Smooth muscle cell (in vitro differentiated cells): ENCODE results near the gene TRAF2. TPM values are rescaled to one million over a fixed set of nuclear protein-coding genes. Genes with fewer than 3 reads are reported as not detected.

Experiments used
- DNase-seq: peaks from one replicate; lab custom pipeline; 2025; ENCODE audit not compliant: unreplicated experiment; lab: John Stamatoyannopoulos, UW
- H2AFZ ChIP-seq: fragments of 200-600 bp; sonication (generic); 2 replicates; pipeline ENCODE4 v1.6.0; 2016; ENCODE audit warnings: antibody characterized with exemption, low read depth, mild to moderate bottlenecking
- H3F3A ChIP-seq: fragments of 200-600 bp; sonication (generic); 2 replicates; pipeline ENCODE4 v1.6.0; 2017; ENCODE audit warnings: antibody characterized with exemption, low read depth
- H3K27ac ChIP-seq: fragments of 200-600 bp; sonication (generic); 2 replicates; pipeline ENCODE4 v1.5.1; 2016; ENCODE audit warnings: low read depth, mild to moderate bottlenecking
- H3K27me3 ChIP-seq: fragments of 200-600 bp; sonication (generic); 2 replicates; pipeline ENCODE4 v1.6.1; 2016; ENCODE audit warnings: low read depth, mild to moderate bottlenecking
- H3K36me3 ChIP-seq: fragments of 200-600 bp; sonication (generic); 2 replicates; pipeline ENCODE4 v1.5.1; 2016; ENCODE audit warnings: low read depth
- H3K4me1 ChIP-seq: fragments of 200-600 bp; sonication (generic); 2 replicates; pipeline ENCODE4 v1.5.1; 2016; ENCODE audit warnings: low read depth
- H3K4me2 ChIP-seq: fragments of 200-600 bp; sonication (generic); 2 replicates; pipeline ENCODE4 v1.6.0; 2016; ENCODE audit warnings: mild to moderate bottlenecking
- H3K4me3 ChIP-seq: fragments of 200-600 bp; sonication (generic); 2 replicates; pipeline ENCODE4 v1.5.1; 2016; ENCODE audit warnings: mild to moderate bottlenecking
- H3K79me2 ChIP-seq: fragments of 200-600 bp; sonication (generic); 2 replicates; pipeline ENCODE4 v1.6.0; 2016; ENCODE audit warnings: low read depth, mild to moderate bottlenecking
- H3K9ac ChIP-seq: fragments of 200-600 bp; sonication (generic); 2 replicates; pipeline ENCODE4 v1.6.0; 2016; ENCODE audit warnings: low read depth
- H3K9me3 ChIP-seq: fragments of 200-600 bp; sonication (generic); replicated peaks from 2 replicates; pipeline ENCODE4 v1.5.1; 2016; ENCODE audit warnings: low read depth
- H4K20me1 ChIP-seq: fragments of 200-600 bp; sonication (generic); 2 replicates; pipeline ENCODE4 v1.6.0; 2016; ENCODE audit warnings: low read depth
- CTCF ChIP-seq: fragments of 200-600 bp; sonication (generic); IDR thresholded peaks from 2 replicates; pipeline ENCODE4 v1.5.1; 2017; ENCODE audit warnings: borderline replicate concordance, mild to moderate bottlenecking, antibody characterized with exemption; ENCODE audit not compliant: insufficient read depth, poor library complexity, severe bottlenecking
- WGBS: methylation state at CpG from one replicate; pipeline ENCODE4 v1.1.7; 2016; ENCODE audit warnings: low lambda C conversion rate; 5-methylcytosine and 5-hydroxymethylcytosine counted together
- polyA plus RNA-seq: library from polyadenylated mRNA; unstranded; fragments of >200 nt; fragmentation: Nextera tagmentation; extraction: Ambion mirVana; gene quantifications from 2 replicates; pipeline ENCODE4 v1.2.1, GENCODE V29; 2016
- total RNA-seq: library from RNA; depleted of rRNA; stranded (reverse); fragments of >200 nt; gene quantifications from 2 replicates; pipeline ENCODE4 v1.2.3, GENCODE V29; 2014

Gene TRAF2
- total and polyA plus RNA-seq, 2 experiments from 2014 or later: 7.0 to 15.9 TPM

GRCh38 chr9:136861874-136862457 is 24.4 kb upstream of the TRAF2 start:
- Histone ChIP-seq H3K79me2 (peaks cover 32% of the 10 kb centered on the region), H3K27me3 (no peaks in the 10 kb centered on the region), H3K4me3 (no peak overlapping the region), H4K20me1 (peaks cover 39% of the 10 kb centered on the region), H3K27ac (no peak overlapping the region), H3K4me2 (no peak overlapping the region), H3F3A (no peaks in the 10 kb centered on the region), H2AFZ (no peak overlapping the region), H3K4me1 (no peaks in the 10 kb centered on the region), H3K9ac (no peak overlapping the region), H3K36me3 (no peaks in the 10 kb centered on the region), H3K9me3 (no peaks in the 10 kb centered on the region)
- WGBS: 92% methylated on average over 26 of the region's 26 CpGs
- TF ChIP-seq CTCF: no peak
- DNase-seq: no peak

- Histone ChIP-seq H4K20me1 (peaks cover 31% of the 10 kb centered on the region), H3K4me2 (no peak overlapping the region), H3F3A (peaks cover 6% of the 10 kb centered on the region), H3K27ac (no peak overlapping the region), H2AFZ (no peak overlapping the region), H3K9me3 (no peaks in the 10 kb centered on the region), H3K4me3 (no peak overlapping the region), H3K27me3 (no peaks in the 10 kb centered on the region), H3K4me1 (no peaks in the 10 kb centered on the region), H3K9ac (no peak overlapping the region), H3K36me3 (no peaks in the 10 kb centered on the region), H3K79me2 (peaks cover 35% of the 10 kb centered on the region)
- DNase-seq: no peak
- TF ChIP-seq CTCF: no peak
- WGBS: 98% methylated on average over 29 of the region's 31 CpGs
These were observed 23.3 kb upstream of the TRAF2 start for GRCh38 chr9:136862849-136863622.

- no peak for DNase-seq
- peaks cover 31% of the 10 kb centered on the region for H4K20me1 ChIP-seq
- TF ChIP-seq CTCF: no peak
- no peak overlapping the region for H3K4me3 ChIP-seq
- no peak overlapping the region for H3K4me2 ChIP-seq
- H3K79me2 ChIP-seq: peaks cover 35% of the 10 kb centered on the region
- H3K27me3 ChIP-seq: no peaks in the 10 kb centered on the region
- H3K9ac ChIP-seq: no peak overlapping the region
- H3K27ac ChIP-seq: no peak overlapping the region
- no peaks in the 10 kb centered on the region for H3K9me3 ChIP-seq
- WGBS: 98% methylated on average over 12 of the region's 12 CpGs
- no peak overlapping the region for H2AFZ ChIP-seq
- no peaks in the 10 kb centered on the region for H3K4me1 ChIP-seq
- H3F3A ChIP-seq: peaks cover 11% of the 10 kb centered on the region
- no peaks in the 10 kb centered on the region for H3K36me3 ChIP-seq
These were observed 22.6 kb upstream of the TRAF2 start for GRCh38 chr9:136863623-136864273.
